A673 (cell line): ENCODE data around the gene BBS1.
"Not testable (repeated sequence)": the region's sequence is repeated elsewhere in the genome, so short reads cannot be mapped to it uniquely, and the experiment has no call there.

Experiments used
- EZH2 ChIP-seq: fragments of 200-600 bp; sonication (generic); IDR thresholded peaks from 2 replicates; pipeline ENCODE4 v1.6.1; 2017; ENCODE audit warnings: borderline replicate concordance, low read depth, mild to moderate bottlenecking, mixed read lengths, antibody characterized with exemption, low read length; ENCODE audit not compliant: poor library complexity, severe bottlenecking
- TF ChIP-seq, protein P1 (sequence below): fragments of 300-800, 200-600 bp; sonication (generic); conservative IDR thresholded peaks from 2 replicates; pipeline ENCODE4 v1.5.1; 2017; ENCODE audit warnings: low read depth, mild to moderate bottlenecking, antibody characterized with exemption, low read length, moderate library complexity, mixed read lengths

DNA sequence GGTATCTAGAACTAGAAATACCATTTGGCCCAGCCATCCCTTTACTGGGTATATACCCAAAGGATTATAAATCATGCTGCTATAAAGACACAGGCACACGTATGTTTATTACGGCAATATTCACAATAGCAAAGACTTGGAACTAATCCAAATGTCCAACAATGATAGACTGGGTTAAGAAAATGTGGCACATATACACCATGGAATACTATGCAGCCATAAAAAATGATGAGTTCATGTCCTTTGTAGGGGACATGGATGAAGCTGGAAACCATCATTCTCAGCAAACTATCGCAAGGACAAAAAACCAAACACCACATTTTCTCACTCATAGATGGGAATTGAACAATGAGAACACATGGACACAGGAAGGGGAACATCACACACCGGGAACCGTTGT is 46.3 kb upstream of the BBS1 start:
- TF ChIP-seq, protein P1, sequence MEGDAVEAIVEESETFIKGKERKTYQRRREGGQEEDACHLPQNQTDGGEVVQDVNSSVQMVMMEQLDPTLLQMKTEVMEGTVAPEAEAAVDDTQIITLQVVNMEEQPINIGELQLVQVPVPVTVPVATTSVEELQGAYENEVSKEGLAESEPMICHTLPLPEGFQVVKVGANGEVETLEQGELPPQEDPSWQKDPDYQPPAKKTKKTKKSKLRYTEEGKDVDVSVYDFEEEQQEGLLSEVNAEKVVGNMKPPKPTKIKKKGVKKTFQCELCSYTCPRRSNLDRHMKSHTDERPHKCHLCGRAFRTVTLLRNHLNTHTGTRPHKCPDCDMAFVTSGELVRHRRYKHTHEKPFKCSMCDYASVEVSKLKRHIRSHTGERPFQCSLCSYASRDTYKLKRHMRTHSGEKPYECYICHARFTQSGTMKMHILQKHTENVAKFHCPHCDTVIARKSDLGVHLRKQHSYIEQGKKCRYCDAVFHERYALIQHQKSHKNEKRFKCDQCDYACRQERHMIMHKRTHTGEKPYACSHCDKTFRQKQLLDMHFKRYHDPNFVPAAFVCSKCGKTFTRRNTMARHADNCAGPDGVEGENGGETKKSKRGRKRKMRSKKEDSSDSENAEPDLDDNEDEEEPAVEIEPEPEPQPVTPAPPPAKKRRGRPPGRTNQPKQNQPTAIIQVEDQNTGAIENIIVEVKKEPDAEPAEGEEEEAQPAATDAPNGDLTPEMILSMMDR = not testable (repeated sequence)
- not testable (repeated sequence) for TF ChIP-seq EZH2
